ENCODE data around the gene RNF208. TPM values are rescaled to one million over a fixed set of nuclear protein-coding genes. Genes with fewer than 3 reads are reported as not detected.

The RNF208 gene
- total and polyA plus RNA-seq, 9 of the 15 experiments (the other 6 are each of a cell fraction or from before 2014, with no cell fraction given), result 0.15 to 6.9 (median 0.50) TPM; not detected in 2

GRCh38 chr9:137188490-137189296, 33.3 kb downstream of the RNF208 start, which contains the start of the genes ANAPC2 and SSNA1 (continued):
- no peak for TF ChIP-seq TCF15 (CRISPR knock-in tag; IDR thresholded peaks at IDR 0.05)
- TF ChIP-seq ZFX (CRISPR knock-in tag; IDR thresholded peaks at IDR 0.05), result peak; percentile 94
- no peak for TF ChIP-seq ZC3H11A (IDR thresholded peaks at IDR 0.05; ENCODE audit: low read depth, low read length)
- TF ChIP-seq SAFB2 (IDR thresholded peaks at IDR 0.05; ENCODE audit: borderline replicate concordance, low read depth, low read length, severe bottlenecking), result no peak
- TF ChIP-seq ASH1L (IDR thresholded peaks at IDR 0.05; ENCODE audit: borderline replicate concordance, low read depth, partially characterized antibody), result no peak
- TF ChIP-seq SMAD3 (CRISPR knock-in tag; conservative IDR thresholded peaks at IDR 0.05), result peak; percentile 62; the same call in 1 of the 2 replicates
- TF ChIP-seq NFRKB (IDR thresholded peaks at IDR 0.05; ENCODE audit: low read depth), result no peak
- no peak for TF ChIP-seq PCBP2 (IDR thresholded peaks at IDR 0.05; ENCODE audit: low read depth, low read length, poor library complexity, severe bottlenecking)
- TF ChIP-seq KLF6 (CRISPR knock-in tag; IDR thresholded peaks at IDR 0.05; ENCODE audit: borderline replicate concordance), result no peak; the same call in 1 of the 2 replicates
- peak; percentile 100 for TF ChIP-seq ZBTB12 (CRISPR knock-in tag; IDR thresholded peaks at IDR 0.05)
- TF ChIP-seq ZNF586 (CRISPR knock-in tag; conservative IDR thresholded peaks at IDR 0.05), result no peak
- TF ChIP-seq PKNOX1 (IDR thresholded peaks at IDR 0.05), result no peak; the same call in 1 of the 2 replicates
- no peak for TF ChIP-seq ZNF239 (CRISPR knock-in tag; IDR thresholded peaks at IDR 0.05)
- TF ChIP-seq ZNF609 (CRISPR knock-in tag; IDR thresholded peaks at IDR 0.05; ENCODE audit: borderline replicate concordance), result 0 out of 2 replicates have a peak, but pooled peaks have one; percentile 12
- peak; percentile 22; the same call in 1 of the 2 replicates for TF ChIP-seq ZNF24 (IDR thresholded peaks at IDR 0.05)
- no peak for TF ChIP-seq ZNF3 (CRISPR knock-in tag; IDR thresholded peaks at IDR 0.05)
- peak; percentile 61; the same call in 1 of the 2 replicates for TF ChIP-seq E2F1 (CRISPR knock-in tag; IDR thresholded peaks at IDR 0.05)
- TF ChIP-seq GATAD2A (IDR thresholded peaks at IDR 0.05), result no peak
- TF ChIP-seq HCFC1 (IDR thresholded peaks at IDR 0.05; ENCODE audit: low read depth, low read length), result peak; percentile 97

Measured in K562 (cell line).